GM12865 (cell line): ENCODE results near the gene KIF18B.

Experiments used
- DNase-seq: peaks from one replicate; pipeline ENCODE4 v3.0.0; 2010; ENCODE audit warnings: low read depth
- H3K4me3 ChIP-seq: 2 replicates; pipeline ENCODE4 v1.5.1; 2011; ENCODE audit warnings: mild to moderate bottlenecking, low read depth, low read length, control low read depth
- CTCF ChIP-seq: IDR thresholded peaks from 2 replicates; pipeline ENCODE4 v1.5.1; 2011; ENCODE audit warnings: low read length, control low read depth, low read depth, inconsistent platforms; ENCODE audit not compliant: insufficient read depth; ENCODE audit errors: missing control alignments

The KIF18B gene

GRCh38 chr17:44919411-44919810 lies 28.2 kb downstream of the KIF18B start:
- no peak for TF ChIP-seq CTCF
- H3K4me3 ChIP-seq: no peak overlapping the region
- no peak for DNase-seq

- no peak for TF ChIP-seq CTCF
- no peak for DNase-seq
- H3K4me3 ChIP-seq: no peak overlapping the region
Measured at GRCh38 chr17:44918006-44918405, 29.6 kb downstream of the KIF18B start.

GRCh38 chr17:44917456-44917855 lies 30.1 kb downstream of the KIF18B start:
- H3K4me3 ChIP-seq: no peak overlapping the region
- no peak for TF ChIP-seq CTCF
- no peak for DNase-seq

GRCh38 chr17:44916781-44917241 lies 30.8 kb downstream of the KIF18B start:
- no peak overlapping the region for H3K4me3 ChIP-seq
- no peak for DNase-seq
- no peak for TF ChIP-seq CTCF

GRCh38 chr17:44915862-44916780 lies 31.5 kb downstream of the KIF18B start:
- no peak for DNase-seq
- H3K4me3 ChIP-seq: no peak overlapping the region
- no peak for TF ChIP-seq CTCF

- DNase-seq: no peak
Measured at GRCh38 chr17:44915321-44915726, 32.2 kb downstream of the KIF18B start, which contains the start of gene GFAP. TSS of gene GFAP (minus strand) at chr17:44915500. CDS start at chr17:44915486, 14 bp downstream.

More at GRCh38 chr17:44915321-44915726, 32.2 kb downstream of the KIF18B start, which contains the start of gene GFAP:
- TF ChIP-seq CTCF: no peak
- H3K4me3 ChIP-seq: no peak within 1 kb of the TSS
